Measurements from ENCODE around the gene PCDHA8.

- no peak for TF ChIP-seq MAX (IDR thresholded peaks at IDR 0.05; ENCODE audit: low read depth, low read length)
- TF ChIP-seq CTCF (IDR thresholded peaks at IDR 0.05; ENCODE audit: low read depth, low read length): no peak
- no peak for TF ChIP-seq POLR2A (IDR thresholded peaks at IDR 0.05; ENCODE audit: extremely low read depth, insufficient read length)
- no peak for TF ChIP-seq MYC (IDR thresholded peaks at IDR 0.05; ENCODE audit: low read depth, low read length)
Observed at GRCh38 chr5:140835622-140836510, 5.1 kb upstream of the PCDHA8 start.
